ENCODE results near the gene VASP. TPM values are rescaled to one million over a fixed set of nuclear protein-coding genes. Genes with fewer than 3 reads are reported as not detected.
A peak's percentile ranks its signal among the peaks of the same experiment; 100 is the strongest.

The VASP gene
- total and polyA plus RNA-seq, 4 donors = 19.6 to 35.8 (median 34.5) TPM

GRCh38 chr19:45495178-45495577 is 12.1 kb upstream of the VASP start:
- WGBS (ENCODE audit: insufficient coverage) = 92% methylated on average over 4 of the region's 5 CpGs
- H3K4me1 ChIP-seq (ENCODE audit: control insufficient read depth, insufficient read depth, low read length) = peaks cover 47% of the 10 kb centered on the region
- no peak overlapping the region for H3K4me3 ChIP-seq (ENCODE audit: low read depth, low read length)
- H3K27me3 ChIP-seq (ENCODE audit: control insufficient read depth, insufficient read depth, low read length) = peaks cover 26% of the 10 kb centered on the region
- peaks cover 30% of the 10 kb centered on the region for H3K36me3 ChIP-seq (ENCODE audit: control insufficient read depth, insufficient read depth, low read length)
- no peaks in the 10 kb centered on the region for H3K9me3 ChIP-seq (ENCODE audit: control insufficient read depth, insufficient read depth, low read length)
- no peak for DNase-seq (ENCODE audit: low read depth in 4 of 6, low spot score in 6 of 6)
- H3K27ac ChIP-seq (ENCODE audit: low read depth, low read length) = no peak overlapping the region

- Histone ChIP-seq H3K4me1 (ENCODE audit: control insufficient read depth, insufficient read depth, low read length) (peaks cover 47% of the 10 kb centered on the region), H3K4me3 (ENCODE audit: low read depth, low read length) (peak overlapping the region; percentile 73), H3K36me3 (ENCODE audit: control insufficient read depth, insufficient read depth, low read length) (peaks cover 23% of the 10 kb centered on the region), H3K27me3 (ENCODE audit: control insufficient read depth, insufficient read depth, low read length) (peaks cover 32% of the 10 kb centered on the region), H3K9me3 (ENCODE audit: control insufficient read depth, insufficient read depth, low read length) (no peaks in the 10 kb centered on the region), H3K27ac (ENCODE audit: low read depth, low read length) (no peak overlapping the region)
- 0% methylated on average over 54 of the region's 54 CpGs for WGBS (ENCODE audit: insufficient coverage)
- DNase-seq (ENCODE audit: low read depth in 4 of 6, low spot score in 6 of 6) = peak in 2 of 6 donors; percentile 67 to 68
These were observed 10.8 kb upstream of the VASP start for GRCh38 chr19:45496349-45496953.

- H3K4me1 ChIP-seq (ENCODE audit: control insufficient read depth, insufficient read depth, low read length) = peaks cover 40% of the 10 kb centered on the region
- peaks cover 15% of the 10 kb centered on the region for H3K36me3 ChIP-seq (ENCODE audit: control insufficient read depth, insufficient read depth, low read length)
- peaks cover 38% of the 10 kb centered on the region for H3K27me3 ChIP-seq (ENCODE audit: control insufficient read depth, insufficient read depth, low read length)
- peak in 1 of 6 donors; percentile 12 for DNase-seq (ENCODE audit: low read depth in 4 of 6, low spot score in 6 of 6)
- no peaks in the 10 kb centered on the region for H3K9me3 ChIP-seq (ENCODE audit: control insufficient read depth, insufficient read depth, low read length)
- H3K4me3 ChIP-seq (ENCODE audit: low read depth, low read length) = no peak overlapping the region
- 13% methylated on average over 15 of the region's 16 CpGs for WGBS (ENCODE audit: insufficient coverage)
- H3K27ac ChIP-seq (ENCODE audit: low read depth, low read length) = no peak overlapping the region
These were observed 9.5 kb upstream of the VASP start for GRCh38 chr19:45497791-45498190.

GRCh38 chr19:45498411-45499195 is 8.7 kb upstream of the VASP start, which contains the start of gene PPM1N:
PPM1N (plus strand) TSS chr19:45498443; CDS start chr19:45498473, 30 bp downstream.
- under 1% methylated on average over 87 of the region's 89 CpGs for WGBS (ENCODE audit: insufficient coverage)
- Histone ChIP-seq H3K4me3 (ENCODE audit: low read depth, low read length) (peak within 1 kb of the TSS; percentile 43), H3K9me3 (ENCODE audit: control insufficient read depth, insufficient read depth, low read length) (no peaks in the 10 kb centered on the region), H3K27me3 (ENCODE audit: control insufficient read depth, insufficient read depth, low read length) (peaks cover 38% of the 10 kb centered on the region), H3K4me1 (ENCODE audit: control insufficient read depth, insufficient read depth, low read length) (peaks cover 33% of the 10 kb centered on the region), H3K36me3 (ENCODE audit: control insufficient read depth, insufficient read depth, low read length) (peaks cover 10% of the 10 kb centered on the region), H3K27ac (ENCODE audit: low read depth, low read length) (peak within 1 kb of the TSS; percentile 33)
- peak in 1 of 6 donors; percentile 17 for DNase-seq (ENCODE audit: low read depth in 4 of 6, low spot score in 6 of 6)

- no peaks in the 10 kb centered on the region for H3K9me3 ChIP-seq (ENCODE audit: control insufficient read depth, insufficient read depth, low read length)
- peaks cover 4% of the 10 kb centered on the region for H3K36me3 ChIP-seq (ENCODE audit: control insufficient read depth, insufficient read depth, low read length)
- peaks cover 33% of the 10 kb centered on the region for H3K4me1 ChIP-seq (ENCODE audit: control insufficient read depth, insufficient read depth, low read length)
- 8% methylated on average over 37 of the region's 37 CpGs for WGBS (ENCODE audit: insufficient coverage)
- H3K27ac ChIP-seq (ENCODE audit: low read depth, low read length) = no peak overlapping the region
- no peak overlapping the region for H3K4me3 ChIP-seq (ENCODE audit: low read depth, low read length)
- DNase-seq (ENCODE audit: low read depth in 4 of 6, low spot score in 6 of 6) = peak in 2 of 6 donors; percentile 38 to 41
- H3K27me3 ChIP-seq (ENCODE audit: control insufficient read depth, insufficient read depth, low read length) = peaks cover 38% of the 10 kb centered on the region
These were observed 7.8 kb upstream of the VASP start for GRCh38 chr19:45499196-45500180.

- Histone ChIP-seq H3K4me3 (ENCODE audit: low read depth, low read length) (no peak overlapping the region), H3K4me1 (ENCODE audit: control insufficient read depth, insufficient read depth, low read length) (peaks cover 33% of the 10 kb centered on the region), H3K9me3 (ENCODE audit: control insufficient read depth, insufficient read depth, low read length) (no peaks in the 10 kb centered on the region), H3K27ac (ENCODE audit: low read depth, low read length) (no peak overlapping the region), H3K27me3 (ENCODE audit: control insufficient read depth, insufficient read depth, low read length) (peaks cover 38% of the 10 kb centered on the region), H3K36me3 (ENCODE audit: control insufficient read depth, insufficient read depth, low read length) (no peaks in the 10 kb centered on the region)
- 49% methylated on average over 8 of the region's 8 CpGs for WGBS (ENCODE audit: insufficient coverage)
- DNase-seq (ENCODE audit: low read depth in 4 of 6, low spot score in 6 of 6) = no peak
These were observed 6.2 kb upstream of the VASP start for GRCh38 chr19:45500918-45501729.

GRCh38 chr19:45501730-45502014 is 5.6 kb upstream of the VASP start:
- Histone ChIP-seq H3K4me1 (ENCODE audit: control insufficient read depth, insufficient read depth, low read length) (peaks cover 32% of the 10 kb centered on the region), H3K27me3 (ENCODE audit: control insufficient read depth, insufficient read depth, low read length) (peaks cover 38% of the 10 kb centered on the region)
- WGBS (ENCODE audit: insufficient coverage) = 55% methylated on average over 1 of the region's 2 CpGs

GRCh38 chr19:45502111-45502510 is 5.2 kb upstream of the VASP start:
- WGBS (ENCODE audit: insufficient coverage) = 92% methylated on average over 2 of the region's 5 CpGs
- Histone ChIP-seq H3K27ac (ENCODE audit: low read depth, low read length) (no peak overlapping the region), H3K4me3 (ENCODE audit: low read depth, low read length) (no peak overlapping the region), H3K27me3 (ENCODE audit: control insufficient read depth, insufficient read depth, low read length) (peaks cover 38% of the 10 kb centered on the region), H3K36me3 (ENCODE audit: control insufficient read depth, insufficient read depth, low read length) (no peaks in the 10 kb centered on the region), H3K9me3 (ENCODE audit: control insufficient read depth, insufficient read depth, low read length) (no peaks in the 10 kb centered on the region), H3K4me1 (ENCODE audit: control insufficient read depth, insufficient read depth, low read length) (peaks cover 30% of the 10 kb centered on the region)
- DNase-seq (ENCODE audit: low read depth in 4 of 6, low spot score in 6 of 6) = no peak

More at GRCh38 chr19:45501730-45502014, 5.6 kb upstream of the VASP start:
- H3K36me3 ChIP-seq (ENCODE audit: control insufficient read depth, insufficient read depth, low read length) = no peaks in the 10 kb centered on the region
- no peak overlapping the region for H3K27ac ChIP-seq (ENCODE audit: low read depth, low read length)
- no peak overlapping the region for H3K4me3 ChIP-seq (ENCODE audit: low read depth, low read length)
- no peaks in the 10 kb centered on the region for H3K9me3 ChIP-seq (ENCODE audit: control insufficient read depth, insufficient read depth, low read length)
- DNase-seq (ENCODE audit: low read depth in 4 of 6, low spot score in 6 of 6) = no peak

- H3K27ac ChIP-seq (ENCODE audit: low read depth, low read length) = no peak overlapping the region
- H3K9me3 ChIP-seq (ENCODE audit: control insufficient read depth, insufficient read depth, low read length) = no peaks in the 10 kb centered on the region
- peaks cover 25% of the 10 kb centered on the region for H3K27me3 ChIP-seq (ENCODE audit: control insufficient read depth, insufficient read depth, low read length)
- H3K4me3 ChIP-seq (ENCODE audit: low read depth, low read length) = no peak overlapping the region
- no peaks in the 10 kb centered on the region for H3K36me3 ChIP-seq (ENCODE audit: control insufficient read depth, insufficient read depth, low read length)
- WGBS (ENCODE audit: insufficient coverage) = no CpG with 5 or more reads among the region's 9 CpGs
- DNase-seq (ENCODE audit: low read depth in 4 of 6, low spot score in 6 of 6) = no peak
- H3K4me1 ChIP-seq (ENCODE audit: control insufficient read depth, insufficient read depth, low read length) = peaks cover 26% of the 10 kb centered on the region
These were observed 3.4 kb upstream of the VASP start for GRCh38 chr19:45503909-45504308.

Measured in spinal cord (tissue), 10 donors.